Osteocyte (in vitro differentiated cells): Measurements from ENCODE around the gene BCL2. TPM values are rescaled to one million over a fixed set of nuclear protein-coding genes. Genes with fewer than 3 reads are reported as not detected.
"Not testable (repeated sequence)": the region's sequence is repeated elsewhere in the genome, so short reads cannot be mapped to it uniquely, and the experiment has no call there.

Experiments used
- DNase-seq: peaks from one replicate; pipeline ENCODE4 v3.0.0; 2021; ENCODE audit warnings: mixed read lengths; ENCODE audit not compliant: unreplicated experiment; ENCODE audit errors: extremely low spot score
- H3K27ac Mint-ChIP-seq: one replicate; pipeline ENCODE4 v1.8.0; 2021; ENCODE audit warnings: mild to moderate bottlenecking, mixed read lengths; ENCODE audit not compliant: unreplicated experiment
- H3K27me3 Mint-ChIP-seq: one replicate; pipeline ENCODE4 v1.8.0; 2021; ENCODE audit warnings: mixed read lengths; ENCODE audit not compliant: unreplicated experiment
- H3K36me3 Mint-ChIP-seq: one replicate; pipeline ENCODE4 v1.8.0; 2021; ENCODE audit warnings: mixed read lengths; ENCODE audit not compliant: unreplicated experiment
- H3K4me1 Mint-ChIP-seq: one replicate; pipeline ENCODE4 v1.8.0; 2021; ENCODE audit warnings: mixed read lengths; ENCODE audit not compliant: unreplicated experiment
- H3K4me3 Mint-ChIP-seq: one replicate; pipeline ENCODE4 v1.8.0; 2021; ENCODE audit warnings: mild to moderate bottlenecking, moderate library complexity, mixed read lengths; ENCODE audit not compliant: unreplicated experiment
- H3K9me3 Mint-ChIP-seq: one replicate; pipeline ENCODE4 v1.8.0; 2021; ENCODE audit warnings: mixed read lengths; ENCODE audit not compliant: unreplicated experiment
- total RNA-seq: library from RNA; stranded (reverse); gene quantifications from 2 replicates; pipeline ENCODE4 v1.2.1, GENCODE V29; 2021
- TF ChIP-seq, protein P1 (sequence below): fragments of 200-600 bp; sonication (generic); IDR thresholded peaks from 2 replicates; pipeline ENCODE4 v1.5.0; 2021; ENCODE audit warnings: antibody characterized with exemption, mild to moderate bottlenecking, moderate library complexity

The BCL2 gene
- total RNA-seq, 1 donor from 2014 or later = 3.2 TPM

GRCh38 chr18:63191413-63191812 is 128.2 kb downstream of the BCL2 start:
- DNase-seq = no peak
- Mint-ChIP-seq H3K27ac (no peak overlapping the region), H3K27me3 (no peaks in the 10 kb centered on the region)

GRCh38 chr18:63190838-63191237 is 128.7 kb downstream of the BCL2 start:
- not testable (repeated sequence) for H3K27me3 Mint-ChIP-seq, H3K9me3 Mint-ChIP-seq, H3K27ac Mint-ChIP-seq, H3K4me3 Mint-ChIP-seq, DNase-seq, H3K36me3 Mint-ChIP-seq
- H3K4me1 Mint-ChIP-seq = peaks cover 15% of the 10 kb centered on the region

More at GRCh38 chr18:63191413-63191812, 128.2 kb downstream of the BCL2 start:
- TF ChIP-seq, protein P1, sequence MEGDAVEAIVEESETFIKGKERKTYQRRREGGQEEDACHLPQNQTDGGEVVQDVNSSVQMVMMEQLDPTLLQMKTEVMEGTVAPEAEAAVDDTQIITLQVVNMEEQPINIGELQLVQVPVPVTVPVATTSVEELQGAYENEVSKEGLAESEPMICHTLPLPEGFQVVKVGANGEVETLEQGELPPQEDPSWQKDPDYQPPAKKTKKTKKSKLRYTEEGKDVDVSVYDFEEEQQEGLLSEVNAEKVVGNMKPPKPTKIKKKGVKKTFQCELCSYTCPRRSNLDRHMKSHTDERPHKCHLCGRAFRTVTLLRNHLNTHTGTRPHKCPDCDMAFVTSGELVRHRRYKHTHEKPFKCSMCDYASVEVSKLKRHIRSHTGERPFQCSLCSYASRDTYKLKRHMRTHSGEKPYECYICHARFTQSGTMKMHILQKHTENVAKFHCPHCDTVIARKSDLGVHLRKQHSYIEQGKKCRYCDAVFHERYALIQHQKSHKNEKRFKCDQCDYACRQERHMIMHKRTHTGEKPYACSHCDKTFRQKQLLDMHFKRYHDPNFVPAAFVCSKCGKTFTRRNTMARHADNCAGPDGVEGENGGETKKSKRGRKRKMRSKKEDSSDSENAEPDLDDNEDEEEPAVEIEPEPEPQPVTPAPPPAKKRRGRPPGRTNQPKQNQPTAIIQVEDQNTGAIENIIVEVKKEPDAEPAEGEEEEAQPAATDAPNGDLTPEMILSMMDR = no peak
- H3K4me3 Mint-ChIP-seq = no peak overlapping the region
- H3K9me3 Mint-ChIP-seq = no peaks in the 10 kb centered on the region
- no peaks in the 10 kb centered on the region for H3K36me3 Mint-ChIP-seq
- H3K4me1 Mint-ChIP-seq = peaks cover 10% of the 10 kb centered on the region

- H3K9me3 Mint-ChIP-seq = no peaks in the 10 kb centered on the region
- no peak overlapping the region for H3K4me3 Mint-ChIP-seq
- H3K27me3 Mint-ChIP-seq = no peaks in the 10 kb centered on the region
- TF ChIP-seq, protein P1 = no peak
- no peaks in the 10 kb centered on the region for H3K36me3 Mint-ChIP-seq
- H3K27ac Mint-ChIP-seq = no peak overlapping the region
- no peak for DNase-seq
- H3K4me1 Mint-ChIP-seq = peaks cover 15% of the 10 kb centered on the region
These were observed 129.8 kb downstream of the BCL2 start for GRCh38 chr18:63189817-63190216.

DNA sequence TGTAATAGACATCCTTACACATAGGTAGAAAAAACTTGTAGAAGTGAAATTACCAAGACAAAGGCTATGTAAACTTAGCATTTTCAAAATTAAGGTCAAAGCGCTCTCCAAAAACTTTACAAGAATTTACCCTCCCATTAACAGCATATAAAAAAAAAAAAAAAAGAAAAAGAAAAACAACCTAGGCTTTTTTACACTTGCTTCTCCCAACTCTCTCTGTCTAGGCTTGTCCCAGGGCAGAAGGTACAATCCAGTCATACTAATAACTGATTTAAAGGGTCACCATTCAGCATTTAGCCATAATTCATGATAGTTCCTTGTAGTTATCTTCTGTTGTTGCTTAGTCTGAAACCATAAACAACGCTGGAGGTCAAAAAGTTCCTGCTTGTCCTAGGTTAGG is 130.5 kb downstream of the BCL2 start:
- peaks cover 15% of the 10 kb centered on the region for H3K4me1 Mint-ChIP-seq
- H3K27me3 Mint-ChIP-seq = no peaks in the 10 kb centered on the region
- no peaks in the 10 kb centered on the region for H3K9me3 Mint-ChIP-seq
- no peak overlapping the region for H3K27ac Mint-ChIP-seq
- no peak overlapping the region for H3K4me3 Mint-ChIP-seq
- no peaks in the 10 kb centered on the region for H3K36me3 Mint-ChIP-seq
- no peak for DNase-seq
- TF ChIP-seq, protein P1 = no peak

GRCh38 chr18:63187791-63188460 is 131.6 kb downstream of the BCL2 start:
- Mint-ChIP-seq H3K27ac (no peak overlapping the region), H3K36me3 (no peaks in the 10 kb centered on the region), H3K4me3 (no peak overlapping the region), H3K27me3 (no peaks in the 10 kb centered on the region), H3K9me3 (no peaks in the 10 kb centered on the region), H3K4me1 (peaks cover 16% of the 10 kb centered on the region)
- TF ChIP-seq, protein P1 = no peak
- no peak for DNase-seq
